ENCODE results near the gene SOX30. TPM values are rescaled to one million over a fixed set of nuclear protein-coding genes. Genes with fewer than 3 reads are reported as not detected.

SOX30 gene
- total and polyA plus RNA-seq, 2 of the 13 experiments (the other 11 are each of a cell fraction or from before 2014, with no cell fraction given) = 0.05 TPM; not detected in 1

DNA sequence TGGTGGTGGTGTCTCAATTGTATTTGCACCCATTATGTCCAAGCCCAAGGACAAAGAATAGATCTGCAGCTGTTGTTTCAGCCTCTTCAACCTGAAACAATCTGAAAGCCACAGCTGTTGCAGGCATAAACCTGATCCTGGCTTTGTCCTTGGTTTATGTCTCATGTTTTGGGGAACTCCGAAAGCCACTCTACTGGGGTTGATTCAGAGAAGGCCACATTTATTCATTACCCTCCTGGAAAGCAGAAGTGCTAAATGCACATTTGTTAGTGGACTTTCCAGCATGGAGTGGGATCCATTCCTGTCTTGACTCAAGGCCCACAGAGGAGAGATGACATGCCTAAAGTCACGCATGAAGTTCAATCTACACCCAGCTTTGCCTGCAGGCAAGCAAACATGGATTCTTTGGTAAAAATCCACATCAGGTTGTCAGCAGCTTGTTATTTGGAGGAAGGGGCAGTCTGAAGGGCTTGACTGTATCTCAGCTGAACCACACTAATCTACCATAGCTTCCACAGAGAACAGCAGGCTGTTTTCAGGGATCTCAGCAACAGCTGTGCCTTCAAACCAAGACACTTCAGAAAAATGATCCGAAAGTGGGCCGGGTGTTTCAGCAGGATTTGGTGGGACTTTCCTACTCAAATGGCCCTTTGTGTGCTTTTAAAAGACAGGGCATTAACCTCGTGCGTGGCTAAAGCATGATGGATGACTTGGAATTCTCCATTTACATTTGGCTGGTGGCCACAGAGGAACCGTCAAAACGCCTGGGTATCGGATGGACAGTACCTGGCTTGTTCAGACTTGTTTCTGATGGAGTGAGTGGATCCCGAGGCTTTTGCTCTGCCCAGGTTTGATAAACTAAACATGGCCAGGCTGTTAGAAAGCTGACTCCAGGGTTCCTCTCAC is 40.4 kb downstream of the SOX30 start (continued):
- TF ChIP-seq, protein P1, sequence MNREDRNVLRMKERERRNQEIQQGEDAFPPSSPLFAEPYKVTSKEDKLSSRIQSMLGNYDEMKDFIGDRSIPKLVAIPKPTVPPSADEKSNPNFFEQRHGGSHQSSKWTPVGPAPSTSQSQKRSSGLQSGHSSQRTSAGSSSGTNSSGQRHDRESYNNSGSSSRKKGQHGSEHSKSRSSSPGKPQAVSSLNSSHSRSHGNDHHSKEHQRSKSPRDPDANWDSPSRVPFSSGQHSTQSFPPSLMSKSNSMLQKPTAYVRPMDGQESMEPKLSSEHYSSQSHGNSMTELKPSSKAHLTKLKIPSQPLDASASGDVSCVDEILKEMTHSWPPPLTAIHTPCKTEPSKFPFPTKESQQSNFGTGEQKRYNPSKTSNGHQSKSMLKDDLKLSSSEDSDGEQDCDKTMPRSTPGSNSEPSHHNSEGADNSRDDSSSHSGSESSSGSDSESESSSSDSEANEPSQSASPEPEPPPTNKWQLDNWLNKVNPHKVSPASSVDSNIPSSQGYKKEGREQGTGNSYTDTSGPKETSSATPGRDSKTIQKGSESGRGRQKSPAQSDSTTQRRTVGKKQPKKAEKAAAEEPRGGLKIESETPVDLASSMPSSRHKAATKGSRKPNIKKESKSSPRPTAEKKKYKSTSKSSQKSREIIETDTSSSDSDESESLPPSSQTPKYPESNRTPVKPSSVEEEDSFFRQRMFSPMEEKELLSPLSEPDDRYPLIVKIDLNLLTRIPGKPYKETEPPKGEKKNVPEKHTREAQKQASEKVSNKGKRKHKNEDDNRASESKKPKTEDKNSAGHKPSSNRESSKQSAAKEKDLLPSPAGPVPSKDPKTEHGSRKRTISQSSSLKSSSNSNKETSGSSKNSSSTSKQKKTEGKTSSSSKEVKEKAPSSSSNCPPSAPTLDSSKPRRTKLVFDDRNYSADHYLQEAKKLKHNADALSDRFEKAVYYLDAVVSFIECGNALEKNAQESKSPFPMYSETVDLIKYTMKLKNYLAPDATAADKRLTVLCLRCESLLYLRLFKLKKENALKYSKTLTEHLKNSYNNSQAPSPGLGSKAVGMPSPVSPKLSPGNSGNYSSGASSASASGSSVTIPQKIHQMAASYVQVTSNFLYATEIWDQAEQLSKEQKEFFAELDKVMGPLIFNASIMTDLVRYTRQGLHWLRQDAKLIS (CRISPR knock-in tag; IDR thresholded peaks at IDR 0.05) = no peak
- TF ChIP-seq SKI (IDR thresholded peaks at IDR 0.05; ENCODE audit: partially characterized antibody) = no peak

DNA sequence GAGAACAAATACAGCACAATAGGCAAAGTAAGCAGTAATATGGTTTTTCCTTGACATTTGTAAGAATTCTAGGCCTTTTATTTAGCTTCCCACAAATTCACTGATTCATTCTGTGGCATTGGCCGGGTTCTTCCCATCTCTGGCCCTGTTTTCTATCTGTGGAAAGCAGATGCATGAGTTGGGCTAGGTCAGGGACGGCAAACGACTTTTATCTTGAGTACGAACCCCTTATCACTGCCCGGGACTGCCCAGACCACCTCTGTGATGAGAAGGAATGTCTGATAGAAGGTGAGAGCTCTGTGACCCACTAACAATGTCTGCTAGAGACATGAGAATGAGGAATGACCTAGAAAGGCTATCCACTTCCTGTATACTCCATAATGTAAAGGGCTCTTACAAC is 41.2 kb downstream of the SOX30 start:
- BruUV-seq (replicated peaks) = no TSS peak
- ChIA-PET CTCF (ENCODE audit: low intra/inter-chr PET ratio, low total read pairs) (no interaction called here), POLR2A (no interaction called here)
- no peaks in the 10 kb centered on the region for H3K27me3 ChIP-seq (ENCODE audit: control insufficient read depth in 1 of 2, insufficient read depth in 2 of 2, low read length in 2 of 2)
- H3K9ac ChIP-seq (ENCODE audit: insufficient read depth, low read depth, low read length) = no peak overlapping the region
- WGBS (ENCODE audit: low lambda C conversion rate) = 25% methylated on average over 5 of the region's 5 CpGs
- ATAC-seq (no peak), DNase-seq (ENCODE audit: low spot score) (no peak), FAIRE-seq (no peak)
- no peaks in the 10 kb centered on the region for H4K20me1 ChIP-seq (ENCODE audit: insufficient read depth, low read length)
- no peaks in the 10 kb centered on the region for H3K9me3 ChIP-seq (ENCODE audit: low read length)
- in situ Hi-C loops (cut with HindIII; ENCODE audit: extremely low pct_ligation_motif_present, low pct_unique_long_range_greater_than_20kb) = no loop called here
- no peaks in the 10 kb centered on the region for H3K36me3 ChIP-seq (replicated peaks in 1 of 2; ENCODE audit: control insufficient read depth in 1 of 2, insufficient read depth in 2 of 2, low read length in 2 of 2)
- intact Hi-C loops (cut with micrococcal nuclease; ENCODE audit: unreplicated experiment) = no loop called here
- H3K4me2 ChIP-seq (ENCODE audit: low read depth, low read length) = no peak overlapping the region
- H3K4me1 ChIP-seq (ENCODE audit: insufficient read depth, low read length) = no peaks in the 10 kb centered on the region
- TF ChIP-seq NR2C2 (CRISPR knock-in tag; IDR thresholded peaks at IDR 0.05; ENCODE audit: borderline replicate concordance) (no peak), ZNF644 (CRISPR knock-in tag; IDR thresholded peaks at IDR 0.05; ENCODE audit: low read depth) (no peak), SRSF4 (IDR thresholded peaks at IDR 0.05; ENCODE audit: low read depth, low read length, poor library complexity, severe bottlenecking) (no peak), ZNF841 (CRISPR knock-in tag; IDR thresholded peaks at IDR 0.05; ENCODE audit: borderline replicate concordance) (no peak), ZNF816 (CRISPR knock-in tag; IDR thresholded peaks at IDR 0.05; ENCODE audit: borderline replicate concordance) (no peak), ZNF75D (CRISPR knock-in tag; IDR thresholded peaks at IDR 0.05; ENCODE audit: borderline replicate concordance) (no peak)
- H2AFZ ChIP-seq (ENCODE audit: low read length) = no peak overlapping the region
- H3K79me2 ChIP-seq (ENCODE audit: insufficient read depth, low read length) = no peaks in the 10 kb centered on the region
- H3K27ac ChIP-seq (ENCODE audit: extremely low read length, insufficient read depth, low read length) = no peak overlapping the region
- no peak overlapping the region for H3K4me3 ChIP-seq (replicated peaks in 1 of 3; ENCODE audit: insufficient read depth in 1 of 3, low read depth in 2 of 3, low read length in 3 of 3)

Data from HepG2 (cell line).